ENCODE data around the gene ALX1.

The ALX1 gene

DNA sequence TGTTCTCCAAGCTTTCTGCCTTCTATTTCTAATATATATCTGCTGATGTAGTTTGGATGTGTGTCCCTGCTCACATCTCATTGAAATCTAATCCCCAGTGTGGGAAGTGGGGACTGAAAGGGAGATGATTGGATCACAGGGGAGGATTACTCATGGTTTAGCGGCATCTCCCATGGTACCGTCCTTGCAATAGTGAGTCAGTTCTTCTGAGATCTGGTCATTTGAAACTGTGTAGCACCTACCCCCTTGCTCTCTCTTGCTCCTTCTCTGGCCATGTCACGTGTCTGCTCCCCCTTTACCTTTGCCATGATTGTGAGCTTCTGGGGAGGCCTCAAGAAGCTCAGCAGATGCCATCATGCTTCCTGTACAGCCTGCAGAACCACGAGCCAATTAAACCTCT lies 26.2 kb upstream of the ALX1 start:
- no peaks in the 10 kb centered on the region for H3K36me3 ChIP-seq (ENCODE audit: control insufficient read depth, low read length)
- no peaks in the 10 kb centered on the region for H4K20me1 ChIP-seq (ENCODE audit: control insufficient read depth, insufficient read depth, low read depth, low read length)
- no peaks in the 10 kb centered on the region for H3K27me3 ChIP-seq (ENCODE audit: control insufficient read depth, low read length)
- no peak overlapping the region for H3K4me2 ChIP-seq (ENCODE audit: low read length)
- H3K9me3 ChIP-seq (ENCODE audit: control insufficient read depth, insufficient read depth, low read length) = no peaks in the 10 kb centered on the region
- TF ChIP-seq EZH2phosphoT487 (IDR thresholded peaks at IDR 0.05; ENCODE audit: borderline replicate concordance, low read length) = no peak
- TF ChIP-seq, protein P1, sequence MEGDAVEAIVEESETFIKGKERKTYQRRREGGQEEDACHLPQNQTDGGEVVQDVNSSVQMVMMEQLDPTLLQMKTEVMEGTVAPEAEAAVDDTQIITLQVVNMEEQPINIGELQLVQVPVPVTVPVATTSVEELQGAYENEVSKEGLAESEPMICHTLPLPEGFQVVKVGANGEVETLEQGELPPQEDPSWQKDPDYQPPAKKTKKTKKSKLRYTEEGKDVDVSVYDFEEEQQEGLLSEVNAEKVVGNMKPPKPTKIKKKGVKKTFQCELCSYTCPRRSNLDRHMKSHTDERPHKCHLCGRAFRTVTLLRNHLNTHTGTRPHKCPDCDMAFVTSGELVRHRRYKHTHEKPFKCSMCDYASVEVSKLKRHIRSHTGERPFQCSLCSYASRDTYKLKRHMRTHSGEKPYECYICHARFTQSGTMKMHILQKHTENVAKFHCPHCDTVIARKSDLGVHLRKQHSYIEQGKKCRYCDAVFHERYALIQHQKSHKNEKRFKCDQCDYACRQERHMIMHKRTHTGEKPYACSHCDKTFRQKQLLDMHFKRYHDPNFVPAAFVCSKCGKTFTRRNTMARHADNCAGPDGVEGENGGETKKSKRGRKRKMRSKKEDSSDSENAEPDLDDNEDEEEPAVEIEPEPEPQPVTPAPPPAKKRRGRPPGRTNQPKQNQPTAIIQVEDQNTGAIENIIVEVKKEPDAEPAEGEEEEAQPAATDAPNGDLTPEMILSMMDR (IDR thresholded peaks at IDR 0.05; ENCODE audit: low read depth, low read length, poor library complexity, severe bottlenecking) = no peak
- no peak overlapping the region for H3K4me3 ChIP-seq (ENCODE audit: low read length)
- H3K27ac ChIP-seq (ENCODE audit: low read depth, low read length) = no peak overlapping the region
- H3K79me2 ChIP-seq (ENCODE audit: control insufficient read depth, low read length) = no peaks in the 10 kb centered on the region
- H3F3A ChIP-seq (ENCODE audit: control insufficient read depth, insufficient read depth) = no peaks in the 10 kb centered on the region
- H3K9me2 ChIP-seq (replicated peaks; ENCODE audit: control insufficient read depth, low read length) = no peaks in the 10 kb centered on the region
- H3K4me1 ChIP-seq (ENCODE audit: control insufficient read depth, low read length) = no peaks in the 10 kb centered on the region

- TF ChIP-seq, protein P1 (IDR thresholded peaks at IDR 0.05; ENCODE audit: low read depth, low read length, poor library complexity, severe bottlenecking) = no peak
- TF ChIP-seq EZH2phosphoT487 (IDR thresholded peaks at IDR 0.05; ENCODE audit: borderline replicate concordance, low read length) = no peak
- H3K27ac ChIP-seq (ENCODE audit: low read depth, low read length) = no peak overlapping the region
- no peaks in the 10 kb centered on the region for H4K20me1 ChIP-seq (ENCODE audit: control insufficient read depth, insufficient read depth, low read depth, low read length)
- no peaks in the 10 kb centered on the region for H3F3A ChIP-seq (ENCODE audit: control insufficient read depth, insufficient read depth)
- H3K27me3 ChIP-seq (ENCODE audit: control insufficient read depth, low read length) = no peaks in the 10 kb centered on the region
- H3K79me2 ChIP-seq (ENCODE audit: control insufficient read depth, low read length) = no peaks in the 10 kb centered on the region
- H3K9me3 ChIP-seq (ENCODE audit: control insufficient read depth, insufficient read depth, low read length) = no peaks in the 10 kb centered on the region
- no peaks in the 10 kb centered on the region for H3K9me2 ChIP-seq (replicated peaks; ENCODE audit: control insufficient read depth, low read length)
- H3K36me3 ChIP-seq (ENCODE audit: control insufficient read depth, low read length) = no peaks in the 10 kb centered on the region
- H3K4me3 ChIP-seq (ENCODE audit: low read length) = no peak overlapping the region
- H3K4me2 ChIP-seq (ENCODE audit: low read length) = no peak overlapping the region
- H3K4me1 ChIP-seq (ENCODE audit: control insufficient read depth, low read length) = no peaks in the 10 kb centered on the region
These were observed 22.3 kb upstream of the ALX1 start for GRCh38 chr12:85257671-85258070.

DNA sequence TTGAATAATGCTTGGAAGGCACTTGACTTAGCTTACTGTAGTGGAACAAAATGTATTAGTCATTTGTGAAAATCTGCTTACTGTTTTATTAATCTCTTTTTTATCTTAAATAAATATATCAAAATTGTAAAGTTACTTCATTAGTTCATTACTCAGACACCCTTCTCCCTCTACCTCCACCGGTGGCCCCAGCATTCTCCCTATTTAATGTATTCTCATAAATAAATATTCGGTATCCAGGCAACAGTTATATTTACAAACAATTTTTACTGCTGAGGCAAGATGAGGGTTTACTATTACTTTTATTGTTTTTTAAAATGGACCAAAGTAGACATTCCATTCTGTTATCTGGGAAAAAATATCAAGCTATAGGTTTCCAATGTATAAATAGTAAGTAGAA lies 19.6 kb upstream of the ALX1 start:
- no peak overlapping the region for H3K27ac ChIP-seq (ENCODE audit: low read depth, low read length)
- no peaks in the 10 kb centered on the region for H3K4me1 ChIP-seq (ENCODE audit: control insufficient read depth, low read length)
- no peaks in the 10 kb centered on the region for H4K20me1 ChIP-seq (ENCODE audit: control insufficient read depth, insufficient read depth, low read depth, low read length)
- TF ChIP-seq EZH2phosphoT487 (IDR thresholded peaks at IDR 0.05; ENCODE audit: borderline replicate concordance, low read length) = no peak
- TF ChIP-seq, protein P1 (IDR thresholded peaks at IDR 0.05; ENCODE audit: low read depth, low read length, poor library complexity, severe bottlenecking) = no peak
- H3F3A ChIP-seq (ENCODE audit: control insufficient read depth, insufficient read depth) = no peaks in the 10 kb centered on the region
- H3K4me2 ChIP-seq (ENCODE audit: low read length) = no peak overlapping the region
- no peaks in the 10 kb centered on the region for H3K36me3 ChIP-seq (ENCODE audit: control insufficient read depth, low read length)
- H3K4me3 ChIP-seq (ENCODE audit: low read length) = no peak overlapping the region
- no peaks in the 10 kb centered on the region for H3K79me2 ChIP-seq (ENCODE audit: control insufficient read depth, low read length)
- no peaks in the 10 kb centered on the region for H3K9me2 ChIP-seq (replicated peaks; ENCODE audit: control insufficient read depth, low read length)
- H3K27me3 ChIP-seq (ENCODE audit: control insufficient read depth, low read length) = no peaks in the 10 kb centered on the region
- no peaks in the 10 kb centered on the region for H3K9me3 ChIP-seq (ENCODE audit: control insufficient read depth, insufficient read depth, low read length)

- H3K27me3 ChIP-seq (ENCODE audit: control insufficient read depth, low read length) = no peaks in the 10 kb centered on the region
- H4K20me1 ChIP-seq (ENCODE audit: control insufficient read depth, insufficient read depth, low read depth, low read length) = no peaks in the 10 kb centered on the region
- no peak overlapping the region for H3K4me2 ChIP-seq (ENCODE audit: low read length)
- no peaks in the 10 kb centered on the region for H3K79me2 ChIP-seq (ENCODE audit: control insufficient read depth, low read length)
- H3K27ac ChIP-seq (ENCODE audit: low read depth, low read length) = no peak overlapping the region
- no peak overlapping the region for H3K4me3 ChIP-seq (ENCODE audit: low read length)
- no peaks in the 10 kb centered on the region for H3K9me2 ChIP-seq (replicated peaks; ENCODE audit: control insufficient read depth, low read length)
- H3K4me1 ChIP-seq (ENCODE audit: control insufficient read depth, low read length) = no peaks in the 10 kb centered on the region
- TF ChIP-seq EZH2phosphoT487 (IDR thresholded peaks at IDR 0.05; ENCODE audit: borderline replicate concordance, low read length) = no peak
- TF ChIP-seq, protein P1 (IDR thresholded peaks at IDR 0.05; ENCODE audit: low read depth, low read length, poor library complexity, severe bottlenecking) = no peak
- H3F3A ChIP-seq (ENCODE audit: control insufficient read depth, insufficient read depth) = no peaks in the 10 kb centered on the region
- H3K36me3 ChIP-seq (ENCODE audit: control insufficient read depth, low read length) = no peaks in the 10 kb centered on the region
- H3K9me3 ChIP-seq (ENCODE audit: control insufficient read depth, insufficient read depth, low read length) = no peaks in the 10 kb centered on the region
These were observed 19.1 kb upstream of the ALX1 start for GRCh38 chr12:85260896-85261295.
